PC-9 (cell line): Measurements from ENCODE around the gene CCL11. TPM values are rescaled to one million over a fixed set of nuclear protein-coding genes. Genes with fewer than 3 reads are reported as not detected.

Experiments used
- Bru-seq: library from RNA; stranded (reverse); fragments of 400-500 nt; gene quantifications from one replicate; lab custom pipeline; 2021; lab: Mats Ljungman, UMichigan
- BruChase-seq, 2 experiments: library from RNA; stranded (reverse); fragments of 400-500 nt; gene quantifications; one replicate each; lab custom pipeline; 2021; lab: Mats Ljungman, UMichigan
- BruUV-seq: library from RNA; stranded (reverse); fragments of 400-500 nt; replicated peaks from 2 replicates; lab custom pipeline; 2021; lab: Mats Ljungman, UMichigan
- CTCF ChIA-PET: fragments of 300-600 bp; sonication (Branson Sonifier 250); formaldehyde crosslinking; loops from one replicate; lab custom pipeline; 2022; ENCODE audit warnings: antibody characterized with exemption; lab: Charles Lee
- POLR2A ChIA-PET: fragments of 300-600 bp; sonication (Branson Sonifier 250); formaldehyde crosslinking; loops from one replicate; lab custom pipeline; 2022; ENCODE audit warnings: antibody characterized with exemption; ENCODE audit not compliant: unreplicated experiment; lab: Charles Lee
- DNase-seq, 2 experiments: peaks; one replicate each; pipeline versions ENCODE4 v3.0.0 to v3.0.0-alpha.2; 2015 to 2022; ENCODE audit warnings: mixed read lengths in 1 of 2
- H2AFZ ChIP-seq: fragments of 200-600 bp; sonication (generic); 2 replicates; pipeline ENCODE4 v1.8.1; 2017; ENCODE audit warnings: antibody characterized with exemption
- H3F3A ChIP-seq: fragments of 200-600 bp; sonication (generic); 2 replicates; pipeline ENCODE4 v1.8.1; 2017; ENCODE audit warnings: antibody characterized with exemption, mild to moderate bottlenecking, low read depth; ENCODE audit not compliant: insufficient read depth
- H3K27ac ChIP-seq: fragments of 200-600 bp; sonication (generic); 2 replicates; pipeline ENCODE4 v1.6.1; 2016; ENCODE audit warnings: mixed run types
- H3K27me3 ChIP-seq: fragments of 200-600 bp; sonication (generic); 2 replicates; pipeline ENCODE4 v1.6.1; 2016; ENCODE audit warnings: low read depth, mixed run types; ENCODE audit not compliant: insufficient read depth
- H3K36me3 ChIP-seq: fragments of 200-600 bp; sonication (generic); 2 replicates; pipeline ENCODE4 v1.6.1; 2016; ENCODE audit warnings: low read depth, mixed run types
- H3K4me1 ChIP-seq: fragments of 200-600 bp; sonication (generic); replicated peaks from 2 replicates; pipeline ENCODE4 v1.6.1; 2016; ENCODE audit warnings: mixed run types; ENCODE audit not compliant: insufficient read depth
- H3K4me2 ChIP-seq: fragments of 200-600 bp; sonication (generic); 2 replicates; pipeline ENCODE4 v1.6.1; 2017; ENCODE audit warnings: mixed run types
- H3K4me3 ChIP-seq: fragments of 200-600 bp; sonication (generic); 2 replicates; pipeline ENCODE4 v1.6.1; 2016; ENCODE audit warnings: mixed run types
- H3K79me2 ChIP-seq: fragments of 200-600 bp; sonication (generic); 2 replicates; pipeline ENCODE4 v1.6.1; 2017; ENCODE audit warnings: low read depth, mixed run types
- H3K9me2 ChIP-seq: fragments of 200-600 bp; sonication (generic); 2 replicates; pipeline ENCODE4 v1.8.1; 2017; ENCODE audit warnings: mild to moderate bottlenecking; ENCODE audit not compliant: insufficient read depth
- H3K9me3 ChIP-seq: fragments of 200-600 bp; sonication (generic); 2 replicates; pipeline ENCODE4 v1.8.1; 2016; ENCODE audit warnings: low read depth; ENCODE audit not compliant: insufficient read depth
- H4K20me1 ChIP-seq: fragments of 200-600 bp; sonication (generic); 2 replicates; pipeline ENCODE4 v1.8.1; 2017; ENCODE audit not compliant: insufficient read depth
- CTCF ChIP-seq: fragments of 200-600 bp; sonication (generic); conservative IDR thresholded peaks from 2 replicates; pipeline ENCODE4 v1.6.1; 2017; ENCODE audit warnings: mixed run types, antibody characterized with exemption, mild to moderate bottlenecking, moderate library complexity
- EZH2 ChIP-seq: fragments of 200-600 bp; sonication (generic); IDR thresholded peaks from 2 replicates; pipeline ENCODE4 v1.8.0; 2017; ENCODE audit warnings: antibody characterized with exemption, low read depth
- intact Hi-C: fragments of 100-400 bp; cut with micrococcal nuclease; formaldehyde crosslinking; loops from one replicate; pipeline ENCODE4 v1.10.0; 2022; ENCODE audit not compliant: unreplicated experiment
- long read RNA-seq: library from polyadenylated mRNA; stranded (forward); transcript quantifications from one replicate; pipeline ENCODE4 v2.0.0, GENCODE V29; 2022
- total RNA-seq: library from RNA; stranded (reverse); gene quantifications from 2 replicates; pipeline ENCODE4 v1.2.3, GENCODE V29; 2021

CCL11 gene
- total RNA-seq (not detected in 2 replicates), Bru-seq, nascent RNA (not detected), BruChase-seq, experiment 1, labeled RNA remaining after a 2-hour chase (not detected), BruChase-seq, experiment 2, labeled RNA remaining after a 6-hour chase (not detected)
- long read RNA-seq: 0 reads

GRCh38 chr17:34285286-34285792 lies at the start of gene CCL11:
Gene CCL11, plus strand, starts transcription at chr17:34285742. Its CDS starts 67 bp downstream, at chr17:34285809.
- Histone ChIP-seq H3F3A (no peaks in the 10 kb centered on the region), H3K4me1 (no peaks in the 10 kb centered on the region), H3K9me2 (no peaks in the 10 kb centered on the region), H3K79me2 (no peaks in the 10 kb centered on the region), H3K4me2 (no peak within 1 kb of the TSS), H3K27ac (no peak within 1 kb of the TSS), H3K9me3 (no peaks in the 10 kb centered on the region), H3K36me3 (no peaks in the 10 kb centered on the region), H2AFZ (no peak within 1 kb of the TSS), H4K20me1 (no peaks in the 10 kb centered on the region), H3K27me3 (no peaks in the 10 kb centered on the region), H3K4me3 (no peak within 1 kb of the TSS)
- DNase-seq: no peak
- ChIA-PET CTCF (no interaction called here), POLR2A (no interaction called here)
- intact Hi-C loops: no loop called here
- TF ChIP-seq EZH2 (no peak), CTCF (no peak)
- BruUV-seq: no TSS peak

GRCh38 chr17:34236281-34236892 lies 49.2 kb upstream of the CCL11 start:
- Histone ChIP-seq H3K27me3 (peaks cover 11% of the 10 kb centered on the region), H3K27ac (no peak overlapping the region), H3K79me2 (no peaks in the 10 kb centered on the region), H3K4me1 (no peaks in the 10 kb centered on the region), H3K4me2 (no peak overlapping the region), H3K9me3 (no peaks in the 10 kb centered on the region), H3K9me2 (no peaks in the 10 kb centered on the region), H3K4me3 (no peak overlapping the region), H4K20me1 (no peaks in the 10 kb centered on the region), H2AFZ (no peak overlapping the region), H3F3A (no peaks in the 10 kb centered on the region), H3K36me3 (no peaks in the 10 kb centered on the region)
- intact Hi-C loops: no loop called here
- TF ChIP-seq EZH2 (no peak), CTCF (no peak)
- POLR2A ChIA-PET: no interaction called here
- no TSS peak for BruUV-seq
- CTCF ChIA-PET: no interaction called here
- DNase-seq: no peak

- TF ChIP-seq CTCF (no peak), EZH2 (no peak)
- BruUV-seq: no TSS peak
- Histone ChIP-seq H3K27me3 (peaks cover 11% of the 10 kb centered on the region), H3K36me3 (no peaks in the 10 kb centered on the region), H3K4me2 (no peak overlapping the region), H3K79me2 (no peaks in the 10 kb centered on the region), H3K9me2 (no peaks in the 10 kb centered on the region), H3F3A (no peaks in the 10 kb centered on the region), H4K20me1 (no peaks in the 10 kb centered on the region), H3K4me3 (no peak overlapping the region), H2AFZ (no peak overlapping the region), H3K27ac (no peak overlapping the region), H3K9me3 (no peaks in the 10 kb centered on the region), H3K4me1 (no peaks in the 10 kb centered on the region)
- DNase-seq: no peak
- ChIA-PET POLR2A (no interaction called here), CTCF (no interaction called here)
- intact Hi-C loops: no loop called here
Observed at GRCh38 chr17:34237458-34237857, 48.1 kb upstream of the CCL11 start.
